SK-N-SH (cell line): ENCODE measurements around the gene RBBP5.

Experiments
- CHD2 ChIP-seq: fragments of 150-350 bp; IDR thresholded peaks from 2 replicates; pipeline ENCODE4 v1.6.1; 2018; ENCODE audit warnings: low read length; ENCODE audit not compliant: partially characterized antibody
- CTCF ChIP-seq: fragments of 200-600 bp; sonication (generic); IDR thresholded peaks from 2 replicates; pipeline ENCODE4 v1.6.1; 2017; ENCODE audit warnings: antibody characterized with exemption, mild to moderate bottlenecking, moderate library complexity
- EP300 ChIP-seq, 2 experiments: IDR thresholded peaks; 2 replicates each; pipeline versions ENCODE4 v1.4.0 to v1.6.1; 2012; ENCODE audit warnings: borderline replicate concordance in 1 of 2, low read depth in 1 of 2, low read length in 1 of 2
- EZH2phosphoT487 ChIP-seq: fragments of 200-600 bp; sonication (generic); IDR thresholded peaks from 2 replicates; pipeline ENCODE4 v1.6.1; 2017; ENCODE audit warnings: low read depth, mixed run types, mild to moderate bottlenecking, antibody characterized with exemption, moderate library complexity, borderline replicate concordance
- IRF3 ChIP-seq: fragments of 150-350 bp; IDR thresholded peaks from 2 replicates; pipeline ENCODE4 v1.6.1; 2016; ENCODE audit warnings: mild to moderate bottlenecking, low read depth, low read length
- JUND ChIP-seq: IDR thresholded peaks from 2 replicates; pipeline ENCODE4 v1.4.0; 2012
- PBX3 ChIP-seq: IDR thresholded peaks from 2 replicates; pipeline ENCODE4; 2012
- POLR2AphosphoS5 ChIP-seq: IDR thresholded peaks from 2 replicates; pipeline ENCODE4 v1.6.1; 2012; ENCODE audit warnings: low read depth, low read length
- RXRA ChIP-seq: IDR thresholded peaks from 2 replicates; pipeline ENCODE4 v1.4.0; 2012; ENCODE audit warnings: low read depth, mild to moderate bottlenecking, borderline replicate concordance
- SMC3 ChIP-seq: IDR thresholded peaks from 2 replicates; pipeline ENCODE4 v1.6.1; 2012; ENCODE audit warnings: low read depth, low read length, improper control_type of control experiment
- USF2 ChIP-seq: fragments of 150-350 bp; IDR thresholded peaks from 2 replicates; pipeline ENCODE4 v1.6.1; 2017; ENCODE audit warnings: antibody characterized with exemption, low read length, low read depth, borderline replicate concordance
- TF ChIP-seq, protein P1 (sequence below): IDR thresholded peaks from 2 replicates; pipeline ENCODE4 v1.6.1; 2012; ENCODE audit warnings: mild to moderate bottlenecking, low read depth, low read length, moderate library complexity
- TF ChIP-seq, protein P2 (sequence below): IDR thresholded peaks from 2 replicates; pipeline ENCODE4 v1.4.0; 2012; ENCODE audit warnings: low read depth

DNA sequence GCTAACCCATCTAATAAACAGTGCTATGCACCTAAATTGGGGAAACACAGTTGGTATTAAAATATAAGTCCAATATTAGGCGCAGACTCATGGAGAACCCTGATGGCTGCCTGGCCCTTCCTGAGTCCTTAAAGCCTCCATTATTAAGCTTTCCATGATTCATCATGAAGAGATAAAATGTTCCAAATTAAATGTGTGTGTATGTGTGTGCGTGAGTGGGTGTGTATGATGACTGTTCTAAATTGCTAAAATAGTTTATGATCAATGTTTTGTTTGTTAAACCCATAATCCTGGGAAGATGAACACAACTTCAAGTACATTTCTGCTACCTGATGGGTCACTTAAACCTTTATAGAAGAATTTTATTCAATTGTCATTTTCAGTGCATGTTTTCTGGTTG is 6.3 kb upstream of the RBBP5 start:
- TF ChIP-seq CTCF = no peak
- TF ChIP-seq JUND = no peak
- TF ChIP-seq RXRA = no peak
- TF ChIP-seq EP300 (IDR thresholded peaks at IDR 0.05; ENCODE audit: borderline replicate concordance in 1 of 2, low read depth in 1 of 2, low read length in 1 of 2) = no peak
- TF ChIP-seq POLR2AphosphoS5 = no peak
- no peak for TF ChIP-seq CHD2
- no peak for TF ChIP-seq IRF3
- no peak for TF ChIP-seq EZH2phosphoT487
- TF ChIP-seq SMC3 = no peak
- TF ChIP-seq USF2 = no peak
- TF ChIP-seq, protein P1, sequence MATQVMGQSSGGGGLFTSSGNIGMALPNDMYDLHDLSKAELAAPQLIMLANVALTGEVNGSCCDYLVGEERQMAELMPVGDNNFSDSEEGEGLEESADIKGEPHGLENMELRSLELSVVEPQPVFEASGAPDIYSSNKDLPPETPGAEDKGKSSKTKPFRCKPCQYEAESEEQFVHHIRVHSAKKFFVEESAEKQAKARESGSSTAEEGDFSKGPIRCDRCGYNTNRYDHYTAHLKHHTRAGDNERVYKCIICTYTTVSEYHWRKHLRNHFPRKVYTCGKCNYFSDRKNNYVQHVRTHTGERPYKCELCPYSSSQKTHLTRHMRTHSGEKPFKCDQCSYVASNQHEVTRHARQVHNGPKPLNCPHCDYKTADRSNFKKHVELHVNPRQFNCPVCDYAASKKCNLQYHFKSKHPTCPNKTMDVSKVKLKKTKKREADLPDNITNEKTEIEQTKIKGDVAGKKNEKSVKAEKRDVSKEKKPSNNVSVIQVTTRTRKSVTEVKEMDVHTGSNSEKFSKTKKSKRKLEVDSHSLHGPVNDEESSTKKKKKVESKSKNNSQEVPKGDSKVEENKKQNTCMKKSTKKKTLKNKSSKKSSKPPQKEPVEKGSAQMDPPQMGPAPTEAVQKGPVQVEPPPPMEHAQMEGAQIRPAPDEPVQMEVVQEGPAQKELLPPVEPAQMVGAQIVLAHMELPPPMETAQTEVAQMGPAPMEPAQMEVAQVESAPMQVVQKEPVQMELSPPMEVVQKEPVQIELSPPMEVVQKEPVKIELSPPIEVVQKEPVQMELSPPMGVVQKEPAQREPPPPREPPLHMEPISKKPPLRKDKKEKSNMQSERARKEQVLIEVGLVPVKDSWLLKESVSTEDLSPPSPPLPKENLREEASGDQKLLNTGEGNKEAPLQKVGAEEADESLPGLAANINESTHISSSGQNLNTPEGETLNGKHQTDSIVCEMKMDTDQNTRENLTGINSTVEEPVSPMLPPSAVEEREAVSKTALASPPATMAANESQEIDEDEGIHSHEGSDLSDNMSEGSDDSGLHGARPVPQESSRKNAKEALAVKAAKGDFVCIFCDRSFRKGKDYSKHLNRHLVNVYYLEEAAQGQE = no peak
- no peak for TF ChIP-seq PBX3
- TF ChIP-seq, protein P2, sequence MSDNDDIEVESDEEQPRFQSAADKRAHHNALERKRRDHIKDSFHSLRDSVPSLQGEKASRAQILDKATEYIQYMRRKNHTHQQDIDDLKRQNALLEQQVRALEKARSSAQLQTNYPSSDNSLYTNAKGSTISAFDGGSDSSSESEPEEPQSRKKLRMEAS = no peak
